MCF 10A (cell line): ENCODE measurements around the gene DQX1. TPM values are rescaled to one million over a fixed set of nuclear protein-coding genes. Genes with fewer than 3 reads are reported as not detected.
"Not testable (repeated sequence)": the region's sequence is repeated elsewhere in the genome, so short reads cannot be mapped to it uniquely, and the experiment has no call there.

Source experiments
- BruUV-seq: library from RNA; stranded (reverse); fragments of 400-500 nt; replicated peaks from 2 replicates; lab custom pipeline; 2021; lab: Mats Ljungman, UMichigan
- CTCF ChIA-PET: fragments of 300-600 bp; sonication (Branson Sonifier 250); formaldehyde crosslinking; extraction: SDS; loops from one replicate; lab custom pipeline; 2021; ENCODE audit warnings: antibody characterized with exemption, inconsistent platforms; lab: Yijun Ruan, JAX
- POLR2A ChIA-PET: fragments of 300-600, 350-650 bp; sonication (Branson Sonifier 250); formaldehyde crosslinking; extraction: SDS; loops from one replicate; lab custom pipeline; 2020; ENCODE audit warnings: antibody characterized with exemption, inconsistent platforms; lab: Yijun Ruan, JAX
- DNase-seq: peaks from one replicate; pipeline ENCODE4 v3.0.0-alpha.2; 2018; ENCODE audit not compliant: unreplicated experiment
- H3K27ac Mint-ChIP-seq: one replicate; pipeline ENCODE4 v1.8.0; 2022; ENCODE audit warnings: mild to moderate bottlenecking, low read depth, mixed read lengths; ENCODE audit not compliant: unreplicated experiment
- H3K27me3 Mint-ChIP-seq: one replicate; pipeline ENCODE4 v1.8.0; 2022; ENCODE audit warnings: mixed read lengths; ENCODE audit not compliant: insufficient read depth, unreplicated experiment
- H3K36me3 Mint-ChIP-seq: one replicate; pipeline ENCODE4 v1.8.0; 2022; ENCODE audit warnings: mild to moderate bottlenecking, moderate library complexity, mixed read lengths; ENCODE audit not compliant: insufficient read depth, unreplicated experiment
- H3K4me1 Mint-ChIP-seq: one replicate; pipeline ENCODE4 v1.8.0; 2022; ENCODE audit warnings: mixed read lengths; ENCODE audit not compliant: insufficient read depth, unreplicated experiment
- H3K4me3 Mint-ChIP-seq: one replicate; pipeline ENCODE4 v1.8.0; 2022; ENCODE audit warnings: mild to moderate bottlenecking, moderate library complexity, mixed read lengths; ENCODE audit not compliant: unreplicated experiment
- H3K9me3 Mint-ChIP-seq: one replicate; pipeline ENCODE4 v1.8.0; 2022; ENCODE audit warnings: mixed read lengths; ENCODE audit not compliant: unreplicated experiment
- intact Hi-C: fragments of 100-400 bp; cut with micrococcal nuclease; formaldehyde crosslinking; loops from 2 replicates; pipeline ENCODE4 v1.14.1; 2022
- total RNA-seq: library from RNA; stranded (reverse); gene quantifications from 2 replicates; pipeline ENCODE4 v1.2.3, GENCODE V29; 2022
- TF ChIP-seq, protein P1 (sequence below): fragments of 200-600 bp; IDR thresholded peaks from one replicate; pipeline ENCODE4 v1.8.0; 2022; ENCODE audit warnings: antibody characterized with exemption, mild to moderate bottlenecking; ENCODE audit not compliant: unreplicated experiment

The DQX1 gene
- total RNA-seq, 1 experiment from 2014 or later: 4.3 TPM

- Mint-ChIP-seq H3K9me3 (no peaks in the 10 kb centered on the region), H3K4me3 (no peak overlapping the region), H3K27me3 (no peaks in the 10 kb centered on the region)
These were observed 36.2 kb upstream of the DQX1 start for GRCh38 chr2:74562126-74562775.

GRCh38 chr2:74561022-74561421 lies 35.0 kb upstream of the DQX1 start:
- H3K27me3 Mint-ChIP-seq, H3K27ac Mint-ChIP-seq, POLR2A ChIA-PET, H3K9me3 Mint-ChIP-seq, H3K36me3 Mint-ChIP-seq, DNase-seq, BruUV-seq, intact Hi-C loops, H3K4me3 Mint-ChIP-seq: not testable (repeated sequence)
- CTCF ChIA-PET: interaction anchor here (1.1 to 1.3 kb wide), 2 partner anchors 15 to 16 kb away, joined by 3 read pairs; no protein-coding TSS in a partner anchor
- peaks cover 43% of the 10 kb centered on the region for H3K4me1 Mint-ChIP-seq

More at GRCh38 chr2:74562126-74562775, 36.2 kb upstream of the DQX1 start:
- Mint-ChIP-seq H3K4me1 (peaks cover 52% of the 10 kb centered on the region), H3K27ac (no peak overlapping the region), H3K36me3 (no peaks in the 10 kb centered on the region)
- ChIA-PET CTCF (no interaction called here), POLR2A (no interaction called here)
- intact Hi-C loops: no loop called here
- DNase-seq: no peak
- TF ChIP-seq, protein P1, sequence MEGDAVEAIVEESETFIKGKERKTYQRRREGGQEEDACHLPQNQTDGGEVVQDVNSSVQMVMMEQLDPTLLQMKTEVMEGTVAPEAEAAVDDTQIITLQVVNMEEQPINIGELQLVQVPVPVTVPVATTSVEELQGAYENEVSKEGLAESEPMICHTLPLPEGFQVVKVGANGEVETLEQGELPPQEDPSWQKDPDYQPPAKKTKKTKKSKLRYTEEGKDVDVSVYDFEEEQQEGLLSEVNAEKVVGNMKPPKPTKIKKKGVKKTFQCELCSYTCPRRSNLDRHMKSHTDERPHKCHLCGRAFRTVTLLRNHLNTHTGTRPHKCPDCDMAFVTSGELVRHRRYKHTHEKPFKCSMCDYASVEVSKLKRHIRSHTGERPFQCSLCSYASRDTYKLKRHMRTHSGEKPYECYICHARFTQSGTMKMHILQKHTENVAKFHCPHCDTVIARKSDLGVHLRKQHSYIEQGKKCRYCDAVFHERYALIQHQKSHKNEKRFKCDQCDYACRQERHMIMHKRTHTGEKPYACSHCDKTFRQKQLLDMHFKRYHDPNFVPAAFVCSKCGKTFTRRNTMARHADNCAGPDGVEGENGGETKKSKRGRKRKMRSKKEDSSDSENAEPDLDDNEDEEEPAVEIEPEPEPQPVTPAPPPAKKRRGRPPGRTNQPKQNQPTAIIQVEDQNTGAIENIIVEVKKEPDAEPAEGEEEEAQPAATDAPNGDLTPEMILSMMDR: no peak
- no TSS peak for BruUV-seq

DNA sequence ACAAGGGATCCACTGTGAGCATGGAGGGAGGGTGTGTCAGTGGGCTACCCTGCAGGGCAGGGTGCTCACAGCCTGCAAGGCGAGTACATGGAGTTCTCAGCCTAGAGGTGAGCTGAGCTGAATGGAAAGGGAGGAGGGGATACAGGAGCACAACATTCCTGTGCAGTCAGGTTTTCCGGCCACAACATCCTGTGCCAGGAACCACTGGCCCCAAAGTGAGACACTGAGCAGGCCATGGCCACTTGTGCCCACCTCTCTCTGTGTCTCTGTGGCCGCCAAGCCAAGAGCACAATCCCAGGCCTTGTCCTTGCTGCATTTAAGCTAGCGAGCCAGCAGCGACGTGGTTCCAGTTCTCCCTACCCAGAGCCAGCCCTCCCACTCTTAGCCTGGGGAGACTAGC lies 34.6 kb upstream of the DQX1 start:
- intact Hi-C loops: no loop called here
- peaks cover 39% of the 10 kb centered on the region for H3K4me1 Mint-ChIP-seq
- no peaks in the 10 kb centered on the region for H3K36me3 Mint-ChIP-seq
- ChIA-PET POLR2A (no interaction called here), CTCF (interaction anchor here (1.1 to 1.3 kb wide), 2 partner anchors 14 to 16 kb away, joined by 3 read pairs; no protein-coding TSS in a partner anchor)
- no peaks in the 10 kb centered on the region for H3K27me3 Mint-ChIP-seq
- H3K4me3 Mint-ChIP-seq: no peak overlapping the region
- DNase-seq: no peak
- TF ChIP-seq, protein P1: no peak
- no peaks in the 10 kb centered on the region for H3K9me3 Mint-ChIP-seq
- peak overlapping the region; percentile 50 for H3K27ac Mint-ChIP-seq
- no TSS peak for BruUV-seq

GRCh38 chr2:74559912-74560311 lies 33.9 kb upstream of the DQX1 start:
- H3K36me3 Mint-ChIP-seq: no peaks in the 10 kb centered on the region
- BruUV-seq: no TSS peak
- no peak overlapping the region for H3K4me3 Mint-ChIP-seq
- no peak overlapping the region for H3K27ac Mint-ChIP-seq
- ChIA-PET CTCF (interaction anchor here (1.1 to 1.3 kb wide), 2 partner anchors 13 to 17 kb away, joined by 3 read pairs; no protein-coding TSS in a partner anchor), POLR2A (interaction anchor here (0.6 to 2.9 kb wide), 3 partner anchors 8 to 128 kb away, joined by 3 to 8 read pairs (median 3); no protein-coding TSS in a partner anchor)
- H3K27me3 Mint-ChIP-seq: no peaks in the 10 kb centered on the region
- DNase-seq: no peak
- H3K4me1 Mint-ChIP-seq: peaks cover 38% of the 10 kb centered on the region
- TF ChIP-seq, protein P1: no peak
- intact Hi-C loops: no loop called here
- H3K9me3 Mint-ChIP-seq: no peaks in the 10 kb centered on the region
